SH-SY5Y (cell line): ENCODE results near the gene RNF41.

Source experiments
- GATA2 ChIP-seq: IDR thresholded peaks from 2 replicates; pipeline ENCODE4 v1.6.1; 2011; ENCODE audit warnings: mild to moderate bottlenecking, low read depth, low read length
- GATA3 ChIP-seq: IDR thresholded peaks from 2 replicates; pipeline ENCODE4 v1.6.1; 2011; ENCODE audit warnings: low read depth, mild to moderate bottlenecking, low read length, moderate library complexity

The RNF41 gene

DNA sequence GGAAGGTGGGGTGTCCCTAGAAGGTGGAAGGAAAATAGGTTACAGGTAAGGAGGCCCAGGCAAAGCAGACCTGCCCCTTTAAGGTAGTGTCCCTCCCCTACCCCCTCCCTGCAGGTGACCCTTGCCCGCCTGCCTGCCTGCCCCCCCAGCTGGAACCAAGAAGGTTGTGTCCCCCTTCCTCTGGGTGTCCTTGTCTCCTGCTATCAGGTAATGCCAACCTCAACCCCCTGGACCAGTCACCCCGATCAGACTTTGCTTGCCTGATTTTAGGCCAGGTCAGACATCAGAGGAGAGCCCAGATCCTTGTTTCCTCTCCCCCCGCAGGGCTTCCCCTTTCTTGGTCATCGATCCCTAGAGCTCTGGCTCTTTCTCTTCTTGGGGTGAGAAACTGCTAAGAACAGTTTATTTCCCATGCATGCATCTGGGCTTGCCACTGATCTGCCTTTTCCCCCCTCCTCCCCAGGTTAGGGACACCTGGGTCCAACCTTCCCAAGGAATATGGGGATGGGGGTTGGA lies 8.3 kb upstream of the RNF41 start, which contains the start of gene SLC39A5:
Gene SLC39A5 (plus strand): TSS at position 136 of the 516 bp plus-strand sequence. CDS start 1,224 bp downstream, outside the sequence.
- TF ChIP-seq GATA2 (no peak), GATA3 (no peak)

DNA sequence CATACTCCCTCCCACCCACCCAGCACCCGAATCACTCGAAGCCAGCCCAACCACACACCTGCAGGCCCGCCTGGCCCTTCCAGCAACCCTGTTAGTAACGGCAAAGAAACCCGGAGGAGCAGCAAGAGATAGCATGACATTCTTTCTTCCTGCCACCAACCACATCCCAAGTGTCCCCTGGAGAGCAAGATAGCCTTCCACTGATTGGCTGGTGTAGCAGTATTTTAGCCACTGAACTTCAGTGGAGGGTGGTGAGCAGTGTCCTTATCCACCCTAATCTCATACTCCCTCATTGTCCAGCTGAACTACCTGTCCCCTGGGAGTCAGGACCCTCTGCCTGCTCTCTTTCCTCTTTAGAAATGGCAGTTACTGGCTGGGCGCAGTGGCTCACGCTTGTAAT lies 7.4 kb upstream of the RNF41 start:
- TF ChIP-seq GATA3 = no peak

GRCh38 chr12:56224954-56225353 lies 3.2 kb upstream of the RNF41 start:
- TF ChIP-seq GATA3 = no peak
- TF ChIP-seq GATA2 = no peak

DNA sequence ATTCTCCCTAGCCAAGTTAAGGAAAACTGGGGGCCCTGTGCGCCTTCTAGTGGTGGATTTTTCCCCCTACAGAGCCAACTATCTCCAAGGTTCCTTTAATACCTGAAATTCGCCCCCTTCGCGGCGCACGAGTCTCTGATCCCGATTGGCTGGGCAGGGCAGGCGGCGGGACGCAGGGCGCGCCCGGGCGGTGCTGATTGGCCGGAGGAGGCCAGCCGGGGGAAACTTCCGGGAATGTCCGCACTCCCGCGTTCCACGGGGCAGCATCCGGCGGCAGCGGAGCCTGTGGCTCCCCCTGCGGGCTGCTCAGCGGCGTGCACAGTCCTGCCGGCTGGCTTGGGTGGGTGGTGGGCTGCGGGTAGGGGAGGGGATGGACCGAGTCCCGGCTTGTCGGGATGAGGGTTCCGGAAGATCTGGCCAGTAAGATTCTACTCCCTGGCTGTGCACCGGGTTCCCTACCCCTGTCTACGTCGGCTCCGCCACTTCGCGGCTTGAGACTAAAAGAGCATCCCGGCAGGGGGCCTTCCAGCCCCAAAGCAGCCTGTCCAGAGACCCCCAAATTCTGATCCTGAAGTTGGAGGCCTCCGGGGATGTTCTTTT lies 2.5 kb upstream of the RNF41 start, which contains the start of gene NABP2:
Gene NABP2 (plus strand): TSS at position 241 of the 600 bp plus-strand sequence. CDS start 515 bp downstream, outside the sequence.
- no peak for TF ChIP-seq GATA2
- no peak for TF ChIP-seq GATA3

DNA sequence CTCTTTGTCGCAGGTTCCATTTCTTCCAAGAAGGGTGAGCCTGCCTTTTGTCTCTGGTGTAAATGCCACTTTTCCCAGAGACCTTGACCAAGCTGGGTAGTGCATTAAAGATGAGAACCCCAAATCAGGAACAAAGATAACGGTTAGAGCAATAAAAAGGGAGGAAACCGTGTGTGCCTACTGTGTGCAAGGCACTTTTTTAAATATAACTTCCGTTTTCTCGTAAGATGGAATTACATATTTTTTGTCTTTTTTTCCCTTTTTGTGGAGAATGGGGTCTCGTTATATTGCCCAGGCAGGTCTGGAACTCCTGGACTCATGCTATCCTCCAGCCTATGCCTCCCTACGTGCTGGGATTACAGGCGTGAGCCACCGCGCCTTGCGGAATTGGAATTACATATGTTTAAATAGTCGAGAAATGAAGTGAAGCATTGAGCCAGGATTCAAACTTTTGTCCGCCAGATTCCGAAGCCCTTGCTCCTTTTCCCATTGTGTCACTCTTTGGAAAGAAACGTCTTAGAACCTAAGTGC lies 1.9 kb upstream of the RNF41 start:
- TF ChIP-seq GATA2 (no peak), GATA3 (no peak)

DNA sequence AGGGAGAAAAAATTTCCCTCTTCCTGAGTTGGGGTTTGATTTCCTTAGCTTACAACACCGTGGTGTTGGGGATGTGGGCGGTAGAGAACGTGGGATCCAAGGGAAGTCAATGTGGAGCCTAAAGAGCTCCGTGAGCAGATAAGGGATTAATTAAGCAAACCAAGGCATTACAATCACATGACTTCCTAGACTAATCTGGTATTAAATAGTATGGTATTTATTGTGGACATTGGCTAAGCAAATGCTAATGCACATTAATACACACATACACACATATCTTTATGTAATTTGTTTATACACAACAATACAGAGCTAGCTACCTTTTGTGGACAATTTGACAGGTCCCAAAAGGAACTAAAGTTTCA lies 791 bp upstream of the RNF41 start:
- no peak for TF ChIP-seq GATA2
- no peak for TF ChIP-seq GATA3

DNA sequence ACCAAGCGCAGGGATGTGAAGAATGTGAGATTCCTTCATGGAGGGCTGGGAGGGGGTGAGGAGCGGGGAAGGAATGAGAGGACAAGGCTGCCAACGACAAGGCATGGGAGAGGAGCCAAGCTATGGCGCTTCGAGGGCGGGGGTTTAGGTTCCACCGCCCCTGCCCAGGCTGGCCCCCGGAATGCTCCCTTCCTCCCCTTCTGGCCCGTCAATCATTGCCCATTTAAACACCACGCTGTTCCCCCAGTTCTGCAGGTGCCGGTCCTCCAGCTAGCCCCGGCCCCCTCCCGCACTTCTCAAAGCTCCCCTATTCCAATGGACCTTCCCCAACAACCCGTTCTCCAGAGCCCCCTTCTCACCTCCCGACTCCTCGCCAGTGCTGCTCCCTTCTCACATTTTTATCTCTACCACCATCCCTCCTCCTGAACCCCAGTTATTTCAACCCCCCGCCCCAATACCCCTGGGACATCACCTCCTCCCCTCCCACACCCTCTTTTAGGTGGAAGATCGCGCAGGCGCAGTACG lies 428 bp downstream of the RNF41 start:
- TF ChIP-seq GATA3 = no peak
- TF ChIP-seq GATA2 = no peak

- no peak for TF ChIP-seq GATA3
- no peak for TF ChIP-seq GATA2
Observed at GRCh38 chr12:56220611-56221231, 1.0 kb downstream of the RNF41 start.

DNA sequence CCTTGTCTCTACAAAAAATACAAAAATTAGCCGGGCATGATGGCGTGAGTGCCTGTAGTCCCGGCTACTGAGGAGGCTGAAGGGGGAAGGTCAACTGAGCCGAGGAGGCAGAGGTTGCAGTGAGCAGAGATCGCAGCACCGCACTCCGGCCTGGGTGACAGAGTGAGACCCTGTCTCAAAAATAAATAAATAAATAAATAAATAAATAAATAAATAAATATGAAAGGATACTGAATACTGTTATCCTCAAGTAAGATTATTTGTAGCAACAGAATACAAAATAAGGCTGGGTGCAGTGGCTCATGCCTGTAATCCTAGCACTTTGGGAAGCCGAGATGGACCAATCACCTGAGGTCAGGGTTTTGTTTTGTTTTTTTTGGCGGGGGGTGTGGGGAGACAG lies 1.9 kb downstream of the RNF41 start:
- TF ChIP-seq GATA2 = no peak
- TF ChIP-seq GATA3 = no peak

- TF ChIP-seq GATA2 = no peak
- no peak for TF ChIP-seq GATA3
Observed at GRCh38 chr12:56216461-56216860, 5.3 kb downstream of the RNF41 start.

DNA sequence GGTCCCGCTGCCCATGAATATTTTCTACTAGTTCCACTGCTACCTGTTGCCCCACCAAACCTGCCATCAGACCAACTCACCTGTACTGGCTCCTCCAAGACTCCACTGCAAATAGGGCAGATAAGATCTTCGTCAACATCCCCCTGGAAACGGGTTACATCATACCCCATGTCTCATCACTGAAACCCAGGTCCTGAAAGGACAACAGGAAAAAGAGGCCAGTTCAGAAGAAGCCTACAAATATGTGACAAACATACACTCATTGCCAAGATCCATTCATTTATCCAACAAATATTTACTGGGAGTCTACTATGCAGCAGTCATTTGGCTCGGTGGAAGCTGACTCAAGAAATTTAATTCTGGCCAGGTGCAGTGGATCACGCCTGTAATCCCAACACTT lies 7.8 kb downstream of the RNF41 start:
- TF ChIP-seq GATA3 = no peak
- TF ChIP-seq GATA2 = no peak

DNA sequence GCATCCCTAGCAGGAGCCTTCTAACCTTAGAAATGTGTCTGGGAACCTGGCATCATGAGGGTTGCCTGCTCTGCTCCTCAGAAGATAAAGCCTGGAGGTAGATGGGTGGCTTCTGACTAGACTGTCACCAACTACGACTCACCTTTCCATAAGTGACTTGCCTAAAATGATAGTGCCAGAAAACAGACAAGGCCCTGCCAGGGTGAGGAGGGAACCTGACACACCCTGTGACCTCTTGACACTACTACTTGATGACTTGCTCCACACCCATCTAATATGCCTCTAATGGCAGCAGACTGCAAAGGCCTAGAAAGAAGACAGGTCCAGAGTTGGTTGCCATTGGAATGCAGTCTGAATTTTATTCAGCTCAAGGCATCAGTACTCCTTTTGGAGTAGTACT lies 9.4 kb downstream of the RNF41 start:
- no peak for TF ChIP-seq GATA2
- TF ChIP-seq GATA3 = no peak

DNA sequence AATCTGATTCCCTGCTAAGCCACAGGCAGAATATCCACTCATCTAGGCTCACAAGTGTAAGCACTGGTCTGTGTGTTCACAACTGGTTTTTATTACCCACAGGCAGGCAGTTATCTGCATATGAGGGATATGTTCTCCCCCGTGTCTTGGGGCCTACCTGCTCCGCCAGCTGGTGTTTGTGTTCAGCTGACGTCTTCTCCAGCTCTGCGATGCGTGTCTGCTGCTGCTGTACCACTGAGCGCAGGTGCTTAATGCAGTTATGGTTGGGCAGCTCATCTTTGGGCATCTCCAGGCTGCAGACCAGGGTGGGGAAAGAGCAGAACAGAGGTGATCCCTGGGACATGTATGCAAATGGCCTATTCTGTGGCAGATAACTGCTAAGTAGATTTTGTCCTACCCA lies 13.7 kb downstream of the RNF41 start:
- TF ChIP-seq GATA3 = no peak
- no peak for TF ChIP-seq GATA2

DNA sequence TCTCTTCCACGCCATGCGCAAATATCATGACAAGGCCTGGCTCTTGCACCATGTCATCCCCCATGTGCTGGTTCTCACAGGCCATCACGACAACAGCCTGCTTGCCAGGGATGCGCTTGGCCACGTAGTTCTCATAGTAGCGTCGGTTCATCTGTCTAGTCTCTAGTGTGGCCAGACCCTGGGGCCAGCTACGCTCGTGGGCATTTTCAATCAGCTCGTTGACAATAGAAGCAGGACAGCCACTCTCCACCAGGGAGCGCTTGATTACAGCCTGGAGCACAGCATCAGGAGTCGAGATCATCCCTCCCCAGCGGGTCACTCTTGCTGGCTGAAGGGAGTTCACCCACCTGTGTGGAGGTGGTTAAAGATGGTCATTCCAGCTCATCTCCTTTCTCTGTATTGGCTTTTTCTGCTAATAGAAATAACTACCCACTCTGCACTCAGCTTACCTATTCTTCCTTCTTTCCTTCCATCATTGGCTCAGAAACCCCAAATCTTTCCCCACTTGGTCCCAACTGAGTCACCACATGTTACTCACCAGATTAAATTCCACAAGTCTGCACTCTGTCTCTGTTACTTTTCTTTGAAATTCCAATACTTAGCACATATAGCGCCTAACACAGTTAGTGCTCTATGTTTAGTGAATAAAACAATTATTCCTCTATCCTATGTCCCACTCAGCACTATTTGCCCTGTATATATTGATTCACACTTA lies 15.1 kb downstream of the RNF41 start:
- no peak for TF ChIP-seq GATA3
- TF ChIP-seq GATA2 = no peak

- no peak for TF ChIP-seq GATA3
- no peak for TF ChIP-seq GATA2
Observed at GRCh38 chr12:56205445-56205844, 16.3 kb downstream of the RNF41 start.
